OCI-LY1 (cell line): ENCODE data around the gene TLE5.

ENCODE experiments used
- EZH2 ChIP-seq: fragments of 200-600 bp; sonication (generic), shearing (Covaris generic); IDR thresholded peaks from 2 replicates; pipeline ENCODE4 v1.8.0; 2017; ENCODE audit warnings: borderline replicate concordance, mixed run types, mild to moderate bottlenecking, antibody characterized with exemption, low read length, moderate library complexity, mixed read lengths
- TF ChIP-seq, protein P1 (sequence below): fragments of 200-600 bp; sonication (generic), shearing (Covaris generic); IDR thresholded peaks from 2 replicates; pipeline ENCODE4 v1.5.1; 2017; ENCODE audit warnings: mild to moderate bottlenecking, antibody characterized with exemption, low read length, moderate library complexity, mixed read lengths

DNA sequence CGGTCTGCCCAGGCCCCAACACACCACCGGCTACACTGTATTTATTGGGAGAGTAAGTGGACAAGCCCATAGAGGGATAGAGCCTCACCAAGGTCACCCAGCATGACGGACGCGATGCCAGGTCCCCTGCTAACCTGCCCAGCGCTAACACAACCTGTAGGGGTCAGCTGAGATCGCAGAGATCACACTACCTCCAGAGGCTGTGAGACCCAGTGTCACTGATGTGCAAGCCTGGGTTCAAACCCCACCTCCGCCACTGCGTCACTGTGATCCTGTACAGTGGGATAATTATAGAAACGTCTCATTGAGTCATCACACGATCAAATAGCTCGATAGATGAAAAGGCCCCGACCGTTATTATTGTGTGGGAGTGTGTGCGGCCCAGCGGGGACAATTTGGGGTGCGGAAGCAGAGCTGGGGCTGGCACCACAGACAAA, 22.6 kb downstream of the TLE5 start:
- TF ChIP-seq, protein P1, sequence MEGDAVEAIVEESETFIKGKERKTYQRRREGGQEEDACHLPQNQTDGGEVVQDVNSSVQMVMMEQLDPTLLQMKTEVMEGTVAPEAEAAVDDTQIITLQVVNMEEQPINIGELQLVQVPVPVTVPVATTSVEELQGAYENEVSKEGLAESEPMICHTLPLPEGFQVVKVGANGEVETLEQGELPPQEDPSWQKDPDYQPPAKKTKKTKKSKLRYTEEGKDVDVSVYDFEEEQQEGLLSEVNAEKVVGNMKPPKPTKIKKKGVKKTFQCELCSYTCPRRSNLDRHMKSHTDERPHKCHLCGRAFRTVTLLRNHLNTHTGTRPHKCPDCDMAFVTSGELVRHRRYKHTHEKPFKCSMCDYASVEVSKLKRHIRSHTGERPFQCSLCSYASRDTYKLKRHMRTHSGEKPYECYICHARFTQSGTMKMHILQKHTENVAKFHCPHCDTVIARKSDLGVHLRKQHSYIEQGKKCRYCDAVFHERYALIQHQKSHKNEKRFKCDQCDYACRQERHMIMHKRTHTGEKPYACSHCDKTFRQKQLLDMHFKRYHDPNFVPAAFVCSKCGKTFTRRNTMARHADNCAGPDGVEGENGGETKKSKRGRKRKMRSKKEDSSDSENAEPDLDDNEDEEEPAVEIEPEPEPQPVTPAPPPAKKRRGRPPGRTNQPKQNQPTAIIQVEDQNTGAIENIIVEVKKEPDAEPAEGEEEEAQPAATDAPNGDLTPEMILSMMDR, result peak; percentile 23; the same call in 1 of the 2 replicates
- no peak for TF ChIP-seq EZH2
